Measurements from ENCODE around the gene ARL8A.

DNA sequence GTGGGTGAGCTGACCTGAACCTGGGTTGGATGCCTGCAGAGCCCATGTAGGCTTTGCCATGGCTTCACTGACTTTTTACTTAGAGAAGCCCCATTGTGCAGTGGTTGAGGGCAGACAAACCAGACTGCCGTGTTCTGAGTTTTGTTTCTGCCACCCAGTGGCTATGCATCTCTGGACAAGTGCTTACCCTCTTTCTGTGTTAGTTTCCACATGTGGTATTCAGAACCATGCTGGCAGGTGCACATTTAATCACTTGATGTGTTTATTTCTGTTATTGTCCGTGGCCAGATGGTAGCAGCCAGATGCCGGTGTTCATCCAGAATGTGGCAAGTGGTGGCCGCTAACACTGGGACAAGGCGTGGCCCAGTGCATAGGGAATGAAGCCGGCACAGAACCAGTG is 26.2 kb upstream of the ARL8A start:
- TF ChIP-seq, protein P1, sequence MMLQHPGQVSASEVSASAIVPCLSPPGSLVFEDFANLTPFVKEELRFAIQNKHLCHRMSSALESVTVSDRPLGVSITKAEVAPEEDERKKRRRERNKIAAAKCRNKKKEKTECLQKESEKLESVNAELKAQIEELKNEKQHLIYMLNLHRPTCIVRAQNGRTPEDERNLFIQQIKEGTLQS (IDR thresholded peaks at IDR 0.05): no peak
- TF ChIP-seq EZH2 (IDR thresholded peaks at IDR 0.05): no peak
- no peak for TF ChIP-seq POLR2AphosphoS5 (IDR thresholded peaks at IDR 0.05; ENCODE audit: low read depth, low read length)
- TF ChIP-seq EGR1 (IDR thresholded peaks at IDR 0.05; ENCODE audit: low read depth): no peak
- TF ChIP-seq, protein P2, sequence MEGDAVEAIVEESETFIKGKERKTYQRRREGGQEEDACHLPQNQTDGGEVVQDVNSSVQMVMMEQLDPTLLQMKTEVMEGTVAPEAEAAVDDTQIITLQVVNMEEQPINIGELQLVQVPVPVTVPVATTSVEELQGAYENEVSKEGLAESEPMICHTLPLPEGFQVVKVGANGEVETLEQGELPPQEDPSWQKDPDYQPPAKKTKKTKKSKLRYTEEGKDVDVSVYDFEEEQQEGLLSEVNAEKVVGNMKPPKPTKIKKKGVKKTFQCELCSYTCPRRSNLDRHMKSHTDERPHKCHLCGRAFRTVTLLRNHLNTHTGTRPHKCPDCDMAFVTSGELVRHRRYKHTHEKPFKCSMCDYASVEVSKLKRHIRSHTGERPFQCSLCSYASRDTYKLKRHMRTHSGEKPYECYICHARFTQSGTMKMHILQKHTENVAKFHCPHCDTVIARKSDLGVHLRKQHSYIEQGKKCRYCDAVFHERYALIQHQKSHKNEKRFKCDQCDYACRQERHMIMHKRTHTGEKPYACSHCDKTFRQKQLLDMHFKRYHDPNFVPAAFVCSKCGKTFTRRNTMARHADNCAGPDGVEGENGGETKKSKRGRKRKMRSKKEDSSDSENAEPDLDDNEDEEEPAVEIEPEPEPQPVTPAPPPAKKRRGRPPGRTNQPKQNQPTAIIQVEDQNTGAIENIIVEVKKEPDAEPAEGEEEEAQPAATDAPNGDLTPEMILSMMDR (IDR thresholded peaks at IDR 0.05 in 2 of 3, conservative IDR thresholded peaks at IDR 0.05 in 1 of 3; ENCODE audit: borderline replicate concordance in 1 of 3, insufficient read depth in 1 of 3, low read depth in 2 of 3, low read length in 2 of 3): no peak
- TF ChIP-seq SIN3A (IDR thresholded peaks at IDR 0.05; ENCODE audit: low read depth): no peak
